H9 (cell line): Measurements from ENCODE around the gene RBMS3. TPM values are rescaled to one million over a fixed set of nuclear protein-coding genes. Genes with fewer than 3 reads are reported as not detected.

Experiments used
- DNase-seq: peaks from one replicate; pipeline ENCODE4 v3.0.0-alpha.2; 2017
- H2AFZ ChIP-seq: one replicate; pipeline ENCODE4 v1.6.1; 2013; ENCODE audit warnings: mild to moderate bottlenecking, low read length, control low read depth, moderate library complexity
- H2AK5ac ChIP-seq: 2 replicates; pipeline ENCODE4 v1.6.1; 2013; ENCODE audit warnings: low read length, control low read depth, mixed read lengths; ENCODE audit not compliant: insufficient read length
- H2BK120ac ChIP-seq: one replicate; pipeline ENCODE4 v1.6.1; 2013; ENCODE audit warnings: low read depth, mild to moderate bottlenecking, low read length, control low read depth, inconsistent platforms; ENCODE audit not compliant: poor library complexity, severe bottlenecking
- H2BK12ac ChIP-seq: 2 replicates; pipeline ENCODE4 v1.6.1; 2013; ENCODE audit warnings: low read length, control low read depth, mixed read lengths, low read depth; ENCODE audit not compliant: insufficient read length
- H2BK15ac ChIP-seq: 2 replicates; pipeline ENCODE4 v1.6.1; 2013; ENCODE audit warnings: low read depth, low read length, control low read depth
- H2BK20ac ChIP-seq: one replicate; pipeline ENCODE4 v1.6.1; 2013; ENCODE audit warnings: low read depth, mild to moderate bottlenecking, low read length, control low read depth, inconsistent platforms; ENCODE audit not compliant: poor library complexity, severe bottlenecking
- H2BK5ac ChIP-seq: 2 replicates; pipeline ENCODE4 v1.6.1; 2013; ENCODE audit warnings: low read length, control low read depth, mixed read lengths; ENCODE audit not compliant: insufficient read length
- H3K14ac ChIP-seq: 2 replicates; pipeline ENCODE4 v1.6.1; 2013; ENCODE audit warnings: low read length, control low read depth; ENCODE audit not compliant: insufficient read depth
- H3K18ac ChIP-seq: 2 replicates; pipeline ENCODE4 v1.6.1; 2013; ENCODE audit warnings: low read depth, mild to moderate bottlenecking, mixed read lengths, low read length, control low read depth; ENCODE audit not compliant: insufficient read length
- H3K23ac ChIP-seq: 2 replicates; pipeline ENCODE4 v1.6.1; 2013; ENCODE audit warnings: low read length, control low read depth, mixed read lengths, low read depth; ENCODE audit not compliant: insufficient read length
- H3K23me2 ChIP-seq: 2 replicates; pipeline ENCODE4 v1.6.1; 2013; ENCODE audit warnings: low read depth, mild to moderate bottlenecking, mixed read lengths, low read length, control low read depth; ENCODE audit not compliant: insufficient read length, poor library complexity, severe bottlenecking
- H3K27ac ChIP-seq: 2 replicates; pipeline ENCODE4 v1.5.1; 2013; ENCODE audit warnings: low read length, control low read depth, mixed read lengths, low read depth; ENCODE audit not compliant: insufficient read length
- H3K27me3 ChIP-seq: 2 replicates; pipeline ENCODE4 v1.6.1; 2013; ENCODE audit warnings: low read length, control low read depth, inconsistent platforms; ENCODE audit not compliant: insufficient read depth
- H3K4ac ChIP-seq: 2 replicates; pipeline ENCODE4 v1.6.1; 2013; ENCODE audit warnings: low read depth, mild to moderate bottlenecking, control low read depth, inconsistent platforms, low read length, moderate library complexity
- H3K4me1 ChIP-seq: 2 replicates; pipeline ENCODE4 v1.6.1; 2013; ENCODE audit warnings: low read length, control low read depth, inconsistent platforms; ENCODE audit not compliant: insufficient read depth
- H3K4me2 ChIP-seq: 2 replicates; pipeline ENCODE4 v1.6.1; 2013; ENCODE audit warnings: low read length, control low read depth, mixed read lengths; ENCODE audit not compliant: insufficient read length, insufficient read depth
- H3K56ac ChIP-seq: 2 replicates; pipeline ENCODE4 v1.6.1; 2013; ENCODE audit warnings: low read depth, mild to moderate bottlenecking, mixed read lengths, low read length, control low read depth; ENCODE audit not compliant: insufficient read length
- H3K79me1 ChIP-seq: 2 replicates; pipeline ENCODE4 v1.6.1; 2013; ENCODE audit warnings: low read depth, mild to moderate bottlenecking, moderate library complexity, low read length, control low read depth, inconsistent platforms; ENCODE audit not compliant: insufficient read depth, poor library complexity, severe bottlenecking
- H3K79me2 ChIP-seq: 2 replicates; pipeline ENCODE4 v1.6.1; 2013; ENCODE audit warnings: low read length, control low read depth, inconsistent platforms; ENCODE audit not compliant: insufficient read depth
- H3K9ac ChIP-seq: 2 replicates; pipeline ENCODE4 v1.6.1; 2013; ENCODE audit warnings: low read length, control low read depth, mixed read lengths; ENCODE audit not compliant: insufficient read length; ENCODE audit errors: extremely low read depth
- H3K9me3 ChIP-seq: one replicate; pipeline ENCODE4 v1.6.1; 2013; ENCODE audit warnings: low read depth, low read length, inconsistent platforms; ENCODE audit not compliant: control insufficient read depth
- H3T11ph ChIP-seq: one replicate; pipeline ENCODE4 v1.6.1; 2013; ENCODE audit warnings: mild to moderate bottlenecking, low read length, control low read depth, inconsistent platforms
- H4K20me1 ChIP-seq: one replicate; pipeline ENCODE4 v1.6.1; 2013; ENCODE audit not compliant: control insufficient read depth, insufficient read length, insufficient read depth
- H4K5ac ChIP-seq: 2 replicates; pipeline ENCODE4 v1.6.1; 2013; ENCODE audit warnings: low read depth, mild to moderate bottlenecking, mixed read lengths, low read length, control low read depth; ENCODE audit not compliant: insufficient read length
- H4K8ac ChIP-seq: replicated peaks from 2 replicates; pipeline ENCODE4 v1.6.1; 2013; ENCODE audit warnings: low read length, control low read depth, mixed read lengths, low read depth; ENCODE audit not compliant: insufficient read length
- H4K91ac ChIP-seq: 2 replicates; pipeline ENCODE4 v1.6.1; 2013; ENCODE audit warnings: low read depth, mild to moderate bottlenecking, moderate library complexity, mixed read lengths, low read length, control low read depth; ENCODE audit not compliant: insufficient read length
- H3K27ac Mint-ChIP-seq, 3 experiments: 2 replicates in 2 of 3; 3 replicates in 1 of 3; pipeline ENCODE4 v1.8.0; 2020 to 2021; ENCODE audit warnings: mixed read lengths in 3 of 3, mild to moderate bottlenecking in 1 of 3, moderate library complexity in 1 of 3
- H3K27me3 Mint-ChIP-seq: 2 replicates; pipeline ENCODE4 v1.8.0; 2021; ENCODE audit warnings: low read depth, mild to moderate bottlenecking, moderate library complexity, mixed read lengths
- H3K36me3 Mint-ChIP-seq, 3 experiments: 2 replicates in 2 of 3; 3 replicates in 1 of 3; pipeline ENCODE4 v1.8.0; 2020 to 2021; ENCODE audit warnings: low read depth in 3 of 3, mixed read lengths in 3 of 3; ENCODE audit not compliant: insufficient read depth in 1 of 3
- H3K4me1 Mint-ChIP-seq, 2 experiments: 2 replicates each; pipeline ENCODE4 v1.8.0; 2020; ENCODE audit warnings: mixed read lengths in 2 of 2
- H3K4me3 Mint-ChIP-seq, 2 experiments: 2 replicates in 1 of 2; 3 replicates in 1 of 2; pipeline ENCODE4 v1.8.0; 2020 to 2021; ENCODE audit warnings: mild to moderate bottlenecking in 2 of 2, mixed read lengths in 2 of 2, moderate library complexity in 1 of 2
- H3K9me3 Mint-ChIP-seq, 2 experiments: 2 replicates in 1 of 2; 3 replicates in 1 of 2; pipeline ENCODE4 v1.8.0; 2020; ENCODE audit warnings: mild to moderate bottlenecking in 2 of 2, mixed read lengths in 2 of 2, moderate library complexity in 1 of 2
- WGBS: extraction: QIAGEN DNeasy Blood & Tissue Kit; methylation state at CpG from one replicate; pipeline ENCODE4 v1.1.7; 2013; ENCODE audit warnings: missing lambda C conversion rate, low lambda C conversion rate, mixed read lengths; ENCODE audit not compliant: insufficient read length; ENCODE audit errors: extremely low coverage; 5-methylcytosine and 5-hydroxymethylcytosine counted together
- total RNA-seq: library from RNA; stranded (reverse); gene quantifications from 2 replicates; pipeline ENCODE4 v1.2.1, GENCODE V29; 2021
- TF ChIP-seq, protein P1 (sequence below): fragments of 200-600 bp; sonication (generic); conservative IDR thresholded peaks from 3 replicates; pipeline ENCODE4 v1.8.0; 2021; ENCODE audit warnings: antibody characterized with exemption, mild to moderate bottlenecking

Gene RBMS3
- total RNA-seq, 1 experiment from 2014 or later, result 8.1 TPM

DNA sequence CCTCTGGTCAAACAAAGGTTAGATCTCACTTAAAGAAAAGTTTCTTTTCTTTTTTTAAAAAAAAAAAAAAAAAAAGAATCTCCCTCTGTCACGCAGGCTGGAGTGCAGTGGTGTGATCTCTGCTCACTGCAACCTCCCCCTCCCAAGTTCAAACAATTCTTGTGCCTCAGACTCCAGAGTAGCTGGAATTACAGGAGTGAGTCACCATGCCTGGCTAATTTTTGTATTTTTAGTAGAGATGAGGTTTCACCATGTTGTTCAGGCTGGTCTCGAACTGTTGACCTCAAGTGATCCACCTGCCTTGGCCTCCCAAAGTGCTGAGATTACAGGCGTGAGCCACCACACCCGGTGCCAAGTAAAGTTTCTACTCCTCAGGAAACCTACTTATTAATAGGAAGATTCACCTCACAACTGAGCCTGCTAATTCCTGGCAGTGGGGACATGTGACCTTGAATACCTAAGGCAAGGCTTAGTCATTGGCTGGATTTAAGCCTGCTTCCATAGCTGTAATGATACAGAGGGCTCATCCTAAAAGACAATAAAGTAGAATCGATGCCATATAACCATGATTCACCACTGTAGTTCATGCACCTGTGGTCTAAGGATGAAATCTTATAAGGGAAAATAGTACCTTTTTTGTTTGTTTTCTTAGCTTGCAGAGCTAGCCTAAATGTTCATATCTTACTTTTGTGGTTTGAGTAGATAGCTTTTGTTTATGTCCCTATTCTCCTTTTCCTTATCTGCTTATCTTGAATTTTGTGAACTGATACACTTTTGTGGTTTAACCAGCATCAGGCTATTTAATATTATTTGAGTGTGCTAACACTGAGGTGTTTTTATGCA lies 24.8 kb upstream of the RBMS3 start:
- H3K4me2 ChIP-seq, result no peak overlapping the region
- no peaks in the 10 kb centered on the region for H3K4me1 ChIP-seq
- Mint-ChIP-seq H3K27ac (no peak overlapping the region), H3K9me3 (no peaks in the 10 kb centered on the region; a peak in 1 of 5 replicates), H3K36me3 (no peaks in the 10 kb centered on the region), H3K27me3 (no peaks in the 10 kb centered on the region), H3K4me3 (no peak overlapping the region), H3K4me1 (no peaks in the 10 kb centered on the region)
- H4K5ac ChIP-seq, result no peak overlapping the region
- no peak overlapping the region for H3K18ac ChIP-seq
- H2BK20ac ChIP-seq, result no peak overlapping the region
- no peaks in the 10 kb centered on the region for H3K27me3 ChIP-seq
- no peak overlapping the region for H4K91ac ChIP-seq
- no peak overlapping the region for H3K56ac ChIP-seq
- TF ChIP-seq, protein P1, sequence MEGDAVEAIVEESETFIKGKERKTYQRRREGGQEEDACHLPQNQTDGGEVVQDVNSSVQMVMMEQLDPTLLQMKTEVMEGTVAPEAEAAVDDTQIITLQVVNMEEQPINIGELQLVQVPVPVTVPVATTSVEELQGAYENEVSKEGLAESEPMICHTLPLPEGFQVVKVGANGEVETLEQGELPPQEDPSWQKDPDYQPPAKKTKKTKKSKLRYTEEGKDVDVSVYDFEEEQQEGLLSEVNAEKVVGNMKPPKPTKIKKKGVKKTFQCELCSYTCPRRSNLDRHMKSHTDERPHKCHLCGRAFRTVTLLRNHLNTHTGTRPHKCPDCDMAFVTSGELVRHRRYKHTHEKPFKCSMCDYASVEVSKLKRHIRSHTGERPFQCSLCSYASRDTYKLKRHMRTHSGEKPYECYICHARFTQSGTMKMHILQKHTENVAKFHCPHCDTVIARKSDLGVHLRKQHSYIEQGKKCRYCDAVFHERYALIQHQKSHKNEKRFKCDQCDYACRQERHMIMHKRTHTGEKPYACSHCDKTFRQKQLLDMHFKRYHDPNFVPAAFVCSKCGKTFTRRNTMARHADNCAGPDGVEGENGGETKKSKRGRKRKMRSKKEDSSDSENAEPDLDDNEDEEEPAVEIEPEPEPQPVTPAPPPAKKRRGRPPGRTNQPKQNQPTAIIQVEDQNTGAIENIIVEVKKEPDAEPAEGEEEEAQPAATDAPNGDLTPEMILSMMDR, result no peak
- no CpG with 5 or more reads among the region's 5 CpGs for WGBS
- no peak overlapping the region for H3K23ac ChIP-seq
- no peak overlapping the region for H2AK5ac ChIP-seq
- no peak overlapping the region for H3K27ac ChIP-seq
- H2AFZ ChIP-seq, result no peak overlapping the region
- H3K79me2 ChIP-seq, result no peaks in the 10 kb centered on the region
- no peaks in the 10 kb centered on the region for H3K79me1 ChIP-seq
- DNase-seq, result no peak
- no peak overlapping the region for H2BK5ac ChIP-seq
- H2BK12ac ChIP-seq, result no peak overlapping the region
- no peak overlapping the region for H3K4ac ChIP-seq
- no peaks in the 10 kb centered on the region for H3K9me3 ChIP-seq
- no peak overlapping the region for H2BK120ac ChIP-seq
- no peaks in the 10 kb centered on the region for H4K20me1 ChIP-seq
- no peak overlapping the region for H3K9ac ChIP-seq
- H2BK15ac ChIP-seq, result no peak overlapping the region
- H3K23me2 ChIP-seq, result no peaks in the 10 kb centered on the region
- H3K14ac ChIP-seq, result no peak overlapping the region
- no peak overlapping the region for H3T11ph ChIP-seq
- no peak overlapping the region for H4K8ac ChIP-seq
